ENCODE results near the gene LAG3.

The LAG3 gene

DNA sequence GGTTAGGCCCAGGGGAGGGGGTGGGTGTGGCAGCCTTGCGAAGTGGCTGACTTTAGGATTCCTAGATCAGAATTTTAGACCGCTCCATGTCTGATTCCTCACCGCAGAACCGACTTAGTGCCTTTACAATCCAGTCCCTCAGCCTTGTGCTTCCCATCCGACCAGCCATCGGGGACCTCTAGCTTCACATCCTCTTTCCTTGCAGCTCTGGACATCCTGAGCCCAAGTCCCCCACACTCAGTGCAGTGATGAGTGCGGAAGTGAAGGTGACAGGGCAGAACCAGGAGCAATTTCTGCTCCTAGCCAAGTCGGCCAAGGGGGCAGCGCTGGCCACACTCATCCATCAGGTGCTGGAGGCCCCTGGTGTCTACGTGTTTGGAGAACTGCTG is 47.9 kb upstream of the LAG3 start:
- Histone ChIP-seq H3K9me3 (ENCODE audit: insufficient read depth, low read depth, low read length) (no peaks in the 10 kb centered on the region), H3K36me3 (ENCODE audit: insufficient read depth, low read length) (peaks cover 2% of the 10 kb centered on the region; the same call in 1 of the 2 replicates), H3K4me1 (ENCODE audit: insufficient read depth, low read length, poor library complexity, severe bottlenecking) (peaks cover 16% of the 10 kb centered on the region), H3K4me3 (ENCODE audit: low read length, poor library complexity, severe bottlenecking) (peak overlapping the region; percentile 78), H3K9me2 (replicated peaks; ENCODE audit: low read depth, low read length) (no peaks in the 10 kb centered on the region), H3K9ac (ENCODE audit: low read depth, low read length, poor library complexity, severe bottlenecking) (peak overlapping the region; percentile 78), H3K27me3 (ENCODE audit: insufficient read depth, low read length, poor library complexity, severe bottlenecking) (no peaks in the 10 kb centered on the region), H3K4me2 (ENCODE audit: low read depth, low read length, poor library complexity, severe bottlenecking) (peak overlapping the region; percentile 93), H4K20me1 (ENCODE audit: insufficient read depth, low read length, poor library complexity, severe bottlenecking) (no peaks in the 10 kb centered on the region), H2AFZ (ENCODE audit: low read length) (peak overlapping the region; percentile 40), H3F3A (ENCODE audit: low read depth) (peaks cover 6% of the 10 kb centered on the region; the same call in 1 of the 2 replicates), H3K79me2 (ENCODE audit: insufficient read depth, low read length) (peaks cover 13% of the 10 kb centered on the region; the same call in 1 of the 2 replicates)
- no peak for TF ChIP-seq EZH2phosphoT487 (IDR thresholded peaks at IDR 0.05; ENCODE audit: borderline replicate concordance)
- TF ChIP-seq, protein P1, sequence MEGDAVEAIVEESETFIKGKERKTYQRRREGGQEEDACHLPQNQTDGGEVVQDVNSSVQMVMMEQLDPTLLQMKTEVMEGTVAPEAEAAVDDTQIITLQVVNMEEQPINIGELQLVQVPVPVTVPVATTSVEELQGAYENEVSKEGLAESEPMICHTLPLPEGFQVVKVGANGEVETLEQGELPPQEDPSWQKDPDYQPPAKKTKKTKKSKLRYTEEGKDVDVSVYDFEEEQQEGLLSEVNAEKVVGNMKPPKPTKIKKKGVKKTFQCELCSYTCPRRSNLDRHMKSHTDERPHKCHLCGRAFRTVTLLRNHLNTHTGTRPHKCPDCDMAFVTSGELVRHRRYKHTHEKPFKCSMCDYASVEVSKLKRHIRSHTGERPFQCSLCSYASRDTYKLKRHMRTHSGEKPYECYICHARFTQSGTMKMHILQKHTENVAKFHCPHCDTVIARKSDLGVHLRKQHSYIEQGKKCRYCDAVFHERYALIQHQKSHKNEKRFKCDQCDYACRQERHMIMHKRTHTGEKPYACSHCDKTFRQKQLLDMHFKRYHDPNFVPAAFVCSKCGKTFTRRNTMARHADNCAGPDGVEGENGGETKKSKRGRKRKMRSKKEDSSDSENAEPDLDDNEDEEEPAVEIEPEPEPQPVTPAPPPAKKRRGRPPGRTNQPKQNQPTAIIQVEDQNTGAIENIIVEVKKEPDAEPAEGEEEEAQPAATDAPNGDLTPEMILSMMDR (conservative IDR thresholded peaks at IDR 0.05; ENCODE audit: low read length): no peak

DNA sequence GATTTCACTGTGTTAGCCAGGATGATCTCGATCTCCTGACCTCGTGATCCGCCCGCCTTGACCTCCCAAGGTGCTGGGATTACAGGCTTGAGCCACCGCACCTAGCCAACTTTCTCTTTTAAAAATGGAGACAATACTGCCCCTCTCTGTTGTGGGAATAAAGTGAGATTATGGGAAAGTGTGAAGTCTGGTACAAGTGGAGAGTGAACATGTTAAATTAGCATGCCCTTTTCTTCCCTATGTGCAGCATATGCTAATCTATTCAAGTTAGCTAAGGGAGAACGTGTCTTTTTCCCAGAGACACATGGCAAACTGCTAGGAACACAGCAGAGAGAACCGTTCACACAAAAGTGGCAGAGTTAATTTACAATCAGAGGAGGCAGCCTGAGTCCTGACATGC is 47.0 kb upstream of the LAG3 start:
- Histone ChIP-seq H3F3A (ENCODE audit: low read depth) (peaks cover 4% of the 10 kb centered on the region; the same call in 1 of the 2 replicates), H3K9ac (ENCODE audit: low read depth, low read length, poor library complexity, severe bottlenecking) (peak overlapping the region; percentile 78), H3K9me3 (ENCODE audit: insufficient read depth, low read depth, low read length) (no peaks in the 10 kb centered on the region), H3K36me3 (ENCODE audit: insufficient read depth, low read length) (peaks cover 4% of the 10 kb centered on the region; the same call in 1 of the 2 replicates), H3K4me2 (ENCODE audit: low read depth, low read length, poor library complexity, severe bottlenecking) (peak overlapping the region; percentile 93), H3K27me3 (ENCODE audit: insufficient read depth, low read length, poor library complexity, severe bottlenecking) (no peaks in the 10 kb centered on the region), H3K79me2 (ENCODE audit: insufficient read depth, low read length) (peaks cover 13% of the 10 kb centered on the region; the same call in 1 of the 2 replicates), H3K4me3 (ENCODE audit: low read length, poor library complexity, severe bottlenecking) (peak overlapping the region; percentile 78), H2AFZ (ENCODE audit: low read length) (no peak overlapping the region), H4K20me1 (ENCODE audit: insufficient read depth, low read length, poor library complexity, severe bottlenecking) (no peaks in the 10 kb centered on the region), H3K4me1 (ENCODE audit: insufficient read depth, low read length, poor library complexity, severe bottlenecking) (peaks cover 16% of the 10 kb centered on the region), H3K9me2 (replicated peaks; ENCODE audit: low read depth, low read length) (no peaks in the 10 kb centered on the region)
- TF ChIP-seq, protein P1 (conservative IDR thresholded peaks at IDR 0.05; ENCODE audit: low read length): no peak
- TF ChIP-seq EZH2phosphoT487 (IDR thresholded peaks at IDR 0.05; ENCODE audit: borderline replicate concordance): no peak

DNA sequence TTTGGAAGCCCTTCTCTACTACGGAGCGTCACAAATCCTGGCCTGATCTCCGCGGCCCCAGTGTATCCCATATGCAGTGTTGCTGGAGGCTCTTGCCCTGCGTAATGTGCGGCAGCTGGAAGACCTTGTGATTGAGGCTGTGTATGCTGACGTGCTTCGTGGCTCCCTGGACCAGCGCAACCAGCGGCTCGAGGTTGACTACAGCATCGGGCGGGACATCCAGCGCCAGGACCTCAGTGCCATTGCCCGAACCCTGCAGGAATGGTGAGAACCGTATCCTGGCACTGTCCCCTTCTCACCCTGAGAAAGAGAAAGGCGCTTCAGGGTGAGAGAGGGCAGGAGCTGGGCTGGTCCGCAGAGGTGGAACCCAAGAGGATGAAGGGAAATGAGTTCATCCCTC is 43.1 kb upstream of the LAG3 start:
- Histone ChIP-seq H3K4me1 (ENCODE audit: insufficient read depth, low read length, poor library complexity, severe bottlenecking) (peaks cover 10% of the 10 kb centered on the region), H3K9ac (ENCODE audit: low read depth, low read length, poor library complexity, severe bottlenecking) (no peak overlapping the region), H2AFZ (ENCODE audit: low read length) (no peak overlapping the region), H3K36me3 (ENCODE audit: insufficient read depth, low read length) (peaks cover 6% of the 10 kb centered on the region; the same call in 1 of the 2 replicates), H3K27me3 (ENCODE audit: insufficient read depth, low read length, poor library complexity, severe bottlenecking) (no peaks in the 10 kb centered on the region), H4K20me1 (ENCODE audit: insufficient read depth, low read length, poor library complexity, severe bottlenecking) (no peaks in the 10 kb centered on the region), H3K4me2 (ENCODE audit: low read depth, low read length, poor library complexity, severe bottlenecking) (no peak overlapping the region), H3K9me3 (ENCODE audit: insufficient read depth, low read depth, low read length) (no peaks in the 10 kb centered on the region), H3K4me3 (ENCODE audit: low read length, poor library complexity, severe bottlenecking) (no peak overlapping the region), H3K9me2 (replicated peaks; ENCODE audit: low read depth, low read length) (no peaks in the 10 kb centered on the region), H3K79me2 (ENCODE audit: insufficient read depth, low read length) (peaks cover 13% of the 10 kb centered on the region; the same call in 1 of the 2 replicates), H3F3A (ENCODE audit: low read depth) (no peaks in the 10 kb centered on the region)
- TF ChIP-seq, protein P1 (conservative IDR thresholded peaks at IDR 0.05; ENCODE audit: low read length): no peak
- no peak for TF ChIP-seq EZH2phosphoT487 (IDR thresholded peaks at IDR 0.05; ENCODE audit: borderline replicate concordance)

Measured in Loucy (cell line).